Thyroid gland (tissue), 4 donors: ENCODE results near the gene RHBDD2. TPM values are rescaled to one million over a fixed set of nuclear protein-coding genes. Genes with fewer than 3 reads are reported as not detected.

Experiments
- DNase-seq, 2 donors: peaks; one replicate each; pipeline ENCODE4 v3.0.0-alpha.2; 2019
- H3K27ac ChIP-seq, 3 donors: fragments of 200-600 bp; sonication (generic); 1 replicate in 2 of 3; 2 replicates in 1 of 3; pipeline ENCODE4 v1.5.1; 2016 to 2019; ENCODE audit warnings: mild to moderate bottlenecking in 1 of 3, moderate library complexity in 1 of 3
- H3K27me3 ChIP-seq: fragments of 200-600 bp; sonication (generic); one replicate; pipeline ENCODE4 v1.5.1; 2019
- H3K36me3 ChIP-seq, 2 donors: fragments of 200-600 bp; sonication (generic); one replicate each; pipeline ENCODE4 v1.5.1; 2016 to 2019
- H3K4me1 ChIP-seq, 2 donors: fragments of 200-600 bp; sonication (generic); one replicate each; pipeline ENCODE4 v1.5.1; 2017 to 2019
- H3K4me3 ChIP-seq, 3 donors: fragments of 200-600 bp; sonication (generic); replicated peaks in 1 of 3; 1 replicate in 2 of 3; 2 replicates in 1 of 3; pipeline ENCODE4 v1.5.1; 2016; ENCODE audit warnings: mild to moderate bottlenecking in 1 of 3
- H3K9me3 ChIP-seq: fragments of 200-600 bp; sonication (generic); one replicate; pipeline ENCODE4 v1.5.1; 2017
- POLR2A ChIP-seq, 2 donors: fragments of 450-650 bp; IDR thresholded peaks; one replicate each; pipeline ENCODE4 v1.6.1; 2017; ENCODE audit warnings: antibody characterized with exemption in 2 of 2, mild to moderate bottlenecking in 2 of 2, moderate library complexity in 1 of 2
- WGBS, 2 donors: methylation state at CpG; one replicate each; pipeline ENCODE4 v1.1.5; 2017; 5-methylcytosine and 5-hydroxymethylcytosine counted together
- intact Hi-C: fragments of 100-400 bp; cut with DNase I; formaldehyde crosslinking; loops from one replicate; pipeline ENCODE4 v1.15.1; 2023
- total RNA-seq, 4 donors: library from RNA; depleted of rRNA; stranded (reverse); fragments of >200 nt; gene quantifications; one replicate each; pipeline ENCODE4 v1.2.3, GENCODE V29; 2016
- TF ChIP-seq, protein P1 (sequence below), 6 experiments: fragments of 200-600 bp in 3 of 6; fragments of 450-650 bp in 3 of 6; sonication (generic) in 3 of 6; IDR thresholded peaks; one replicate each; pipeline ENCODE4 v1.5.1; 2016 to 2019; ENCODE audit warnings: antibody characterized with exemption in 6 of 6, mild to moderate bottlenecking in 2 of 6, inconsistent platforms in 1 of 6, moderate library complexity in 1 of 6

RHBDD2 gene
- total RNA-seq, 4 donors from 2014 or later: 68.9 to 170 (median 129) TPM

DNA sequence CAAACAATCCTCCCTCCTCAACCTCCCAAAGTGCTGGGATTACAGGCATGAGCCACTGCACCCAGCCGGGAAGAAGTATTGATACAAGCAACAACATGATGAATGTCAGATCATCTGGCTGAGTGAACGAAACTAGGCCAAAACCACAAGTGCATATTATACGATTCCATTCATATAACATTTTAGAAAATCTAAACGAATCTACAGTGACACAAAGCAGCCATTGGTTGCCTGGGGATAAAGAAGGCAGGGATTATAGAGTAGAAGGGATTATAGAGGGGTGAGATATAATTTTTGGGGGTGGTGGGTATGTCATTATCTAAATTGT is 11.5 kb upstream of the RHBDD2 start:
- H3K4me3 ChIP-seq: no peak overlapping the region
- TF ChIP-seq, protein P1, sequence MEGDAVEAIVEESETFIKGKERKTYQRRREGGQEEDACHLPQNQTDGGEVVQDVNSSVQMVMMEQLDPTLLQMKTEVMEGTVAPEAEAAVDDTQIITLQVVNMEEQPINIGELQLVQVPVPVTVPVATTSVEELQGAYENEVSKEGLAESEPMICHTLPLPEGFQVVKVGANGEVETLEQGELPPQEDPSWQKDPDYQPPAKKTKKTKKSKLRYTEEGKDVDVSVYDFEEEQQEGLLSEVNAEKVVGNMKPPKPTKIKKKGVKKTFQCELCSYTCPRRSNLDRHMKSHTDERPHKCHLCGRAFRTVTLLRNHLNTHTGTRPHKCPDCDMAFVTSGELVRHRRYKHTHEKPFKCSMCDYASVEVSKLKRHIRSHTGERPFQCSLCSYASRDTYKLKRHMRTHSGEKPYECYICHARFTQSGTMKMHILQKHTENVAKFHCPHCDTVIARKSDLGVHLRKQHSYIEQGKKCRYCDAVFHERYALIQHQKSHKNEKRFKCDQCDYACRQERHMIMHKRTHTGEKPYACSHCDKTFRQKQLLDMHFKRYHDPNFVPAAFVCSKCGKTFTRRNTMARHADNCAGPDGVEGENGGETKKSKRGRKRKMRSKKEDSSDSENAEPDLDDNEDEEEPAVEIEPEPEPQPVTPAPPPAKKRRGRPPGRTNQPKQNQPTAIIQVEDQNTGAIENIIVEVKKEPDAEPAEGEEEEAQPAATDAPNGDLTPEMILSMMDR (IDR thresholded peaks at IDR 0.05): no peak
- TF ChIP-seq POLR2A (IDR thresholded peaks at IDR 0.05): no peak
- H3K9me3 ChIP-seq: no peaks in the 10 kb centered on the region
- WGBS, 2 donors: 81 to 89% methylated on average over 4 of the region's 4 CpGs
- no peaks in the 10 kb centered on the region for H3K27me3 ChIP-seq
- H3K4me1 ChIP-seq: peaks cover 0 to 3% of the 10 kb centered on the region in 2 donors
- intact Hi-C loops: loop anchor here (2.0 to 10.0 kb wide), 2 partner anchors 153 to 257 kb away; no protein-coding TSS in a partner anchor
- DNase-seq: no peak
- no peak overlapping the region for H3K27ac ChIP-seq
- no peaks in the 10 kb centered on the region for H3K36me3 ChIP-seq

GRCh38 chr7:75868153-75868552 is 10.7 kb upstream of the RHBDD2 start:
- intact Hi-C loops: loop anchor here (10.0 kb wide), 1 partner anchor 257 kb away; no protein-coding TSS in a partner anchor
- no peak for TF ChIP-seq POLR2A (IDR thresholded peaks at IDR 0.05)
- TF ChIP-seq, protein P1 (IDR thresholded peaks at IDR 0.05): no peak

DNA sequence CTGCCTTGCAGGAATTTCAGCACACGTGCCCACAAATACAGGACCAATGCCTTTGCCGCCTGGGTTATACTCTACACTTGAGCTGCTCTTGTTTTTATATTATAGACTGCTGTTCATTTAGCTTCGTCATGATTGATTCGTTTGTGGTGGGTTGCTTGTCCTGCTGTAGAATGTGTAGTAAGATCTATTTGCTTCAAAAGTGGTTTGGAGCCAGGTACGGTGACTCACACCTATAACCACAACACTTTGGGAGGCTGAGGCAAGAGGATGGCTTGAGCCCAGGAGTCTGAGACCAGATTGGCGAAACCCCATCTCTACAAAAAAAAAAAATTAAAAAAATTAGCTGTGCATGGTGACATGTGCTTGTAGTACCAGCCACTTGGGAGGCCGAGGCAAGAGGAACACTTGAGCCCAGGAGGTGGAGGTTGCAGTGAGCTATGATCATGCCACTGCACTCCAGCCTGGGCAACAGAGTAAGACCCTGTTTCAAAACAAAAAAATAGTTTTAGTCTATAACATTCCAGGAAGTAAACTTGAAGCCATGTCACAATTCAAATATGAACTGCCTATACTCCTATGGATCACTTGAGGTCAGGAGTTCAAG is 9.0 kb upstream of the RHBDD2 start:
- no peaks in the 10 kb centered on the region for H3K36me3 ChIP-seq
- H3K27ac ChIP-seq: no peak overlapping the region
- H3K27me3 ChIP-seq: no peaks in the 10 kb centered on the region
- no peak for TF ChIP-seq POLR2A (IDR thresholded peaks at IDR 0.05)
- TF ChIP-seq, protein P1 (IDR thresholded peaks at IDR 0.05): no peak
- WGBS, 2 donors: 62 to 67% methylated on average over 7 of the region's 7 CpGs
- no peak overlapping the region for H3K4me3 ChIP-seq
- H3K9me3 ChIP-seq: no peaks in the 10 kb centered on the region
- DNase-seq: peak in 1 of 2 donors; percentile 25
- H3K4me1 ChIP-seq: peaks cover 0 to 3% of the 10 kb centered on the region in 2 donors
- intact Hi-C loops: loop anchor here (10.0 kb wide), 1 partner anchor 255 kb away; no protein-coding TSS in a partner anchor

More at GRCh38 chr7:75868153-75868552, 10.7 kb upstream of the RHBDD2 start:
- Histone ChIP-seq H3K4me3 (no peak overlapping the region), H3K36me3 (no peaks in the 10 kb centered on the region), H3K4me1 (peaks cover 0 to 3% of the 10 kb centered on the region in 2 donors), H3K27me3 (no peaks in the 10 kb centered on the region), H3K9me3 (no peaks in the 10 kb centered on the region), H3K27ac (no peak overlapping the region)
- 98 to 100% methylated on average over 2 of the region's 2 CpGs for WGBS, 2 donors
- no peak for DNase-seq

GRCh38 chr7:75870557-75871161 is 8.2 kb upstream of the RHBDD2 start:
- intact Hi-C loops: no loop called here
- no peak for DNase-seq
- WGBS, 2 donors: 89 to 90% methylated on average over 9 of the region's 9 CpGs

More at GRCh38 chr7:75870557-75871161, 8.2 kb upstream of the RHBDD2 start:
- Histone ChIP-seq H3K4me1 (peaks cover 0 to 3% of the 10 kb centered on the region in 2 donors), H3K9me3 (no peaks in the 10 kb centered on the region), H3K36me3 (no peaks in the 10 kb centered on the region), H3K4me3 (no peak overlapping the region), H3K27me3 (no peaks in the 10 kb centered on the region), H3K27ac (no peak overlapping the region)
- TF ChIP-seq, protein P1 (IDR thresholded peaks at IDR 0.05): no peak
- TF ChIP-seq POLR2A (IDR thresholded peaks at IDR 0.05): no peak
